GM18505 (cell line): ENCODE measurements around the gene LGR5.

ENCODE experiments used
- ATAC-seq: cut with Tn5 transposase; IDR thresholded peaks from one replicate; pipeline ENCODE4 v1.9.1; 2021; ENCODE audit not compliant: unreplicated experiment
- POLR2A ChIP-seq: IDR thresholded peaks from 4 replicates; pipeline ENCODE4 v1.6.1; 2011; ENCODE audit warnings: borderline replicate concordance; ENCODE audit not compliant: insufficient read depth, insufficient read length; ENCODE audit errors: extremely low read depth

The LGR5 gene, protein sequence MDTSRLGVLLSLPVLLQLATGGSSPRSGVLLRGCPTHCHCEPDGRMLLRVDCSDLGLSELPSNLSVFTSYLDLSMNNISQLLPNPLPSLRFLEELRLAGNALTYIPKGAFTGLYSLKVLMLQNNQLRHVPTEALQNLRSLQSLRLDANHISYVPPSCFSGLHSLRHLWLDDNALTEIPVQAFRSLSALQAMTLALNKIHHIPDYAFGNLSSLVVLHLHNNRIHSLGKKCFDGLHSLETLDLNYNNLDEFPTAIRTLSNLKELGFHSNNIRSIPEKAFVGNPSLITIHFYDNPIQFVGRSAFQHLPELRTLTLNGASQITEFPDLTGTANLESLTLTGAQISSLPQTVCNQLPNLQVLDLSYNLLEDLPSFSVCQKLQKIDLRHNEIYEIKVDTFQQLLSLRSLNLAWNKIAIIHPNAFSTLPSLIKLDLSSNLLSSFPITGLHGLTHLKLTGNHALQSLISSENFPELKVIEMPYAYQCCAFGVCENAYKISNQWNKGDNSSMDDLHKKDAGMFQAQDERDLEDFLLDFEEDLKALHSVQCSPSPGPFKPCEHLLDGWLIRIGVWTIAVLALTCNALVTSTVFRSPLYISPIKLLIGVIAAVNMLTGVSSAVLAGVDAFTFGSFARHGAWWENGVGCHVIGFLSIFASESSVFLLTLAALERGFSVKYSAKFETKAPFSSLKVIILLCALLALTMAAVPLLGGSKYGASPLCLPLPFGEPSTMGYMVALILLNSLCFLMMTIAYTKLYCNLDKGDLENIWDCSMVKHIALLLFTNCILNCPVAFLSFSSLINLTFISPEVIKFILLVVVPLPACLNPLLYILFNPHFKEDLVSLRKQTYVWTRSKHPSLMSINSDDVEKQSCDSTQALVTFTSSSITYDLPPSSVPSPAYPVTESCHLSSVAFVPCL

DNA sequence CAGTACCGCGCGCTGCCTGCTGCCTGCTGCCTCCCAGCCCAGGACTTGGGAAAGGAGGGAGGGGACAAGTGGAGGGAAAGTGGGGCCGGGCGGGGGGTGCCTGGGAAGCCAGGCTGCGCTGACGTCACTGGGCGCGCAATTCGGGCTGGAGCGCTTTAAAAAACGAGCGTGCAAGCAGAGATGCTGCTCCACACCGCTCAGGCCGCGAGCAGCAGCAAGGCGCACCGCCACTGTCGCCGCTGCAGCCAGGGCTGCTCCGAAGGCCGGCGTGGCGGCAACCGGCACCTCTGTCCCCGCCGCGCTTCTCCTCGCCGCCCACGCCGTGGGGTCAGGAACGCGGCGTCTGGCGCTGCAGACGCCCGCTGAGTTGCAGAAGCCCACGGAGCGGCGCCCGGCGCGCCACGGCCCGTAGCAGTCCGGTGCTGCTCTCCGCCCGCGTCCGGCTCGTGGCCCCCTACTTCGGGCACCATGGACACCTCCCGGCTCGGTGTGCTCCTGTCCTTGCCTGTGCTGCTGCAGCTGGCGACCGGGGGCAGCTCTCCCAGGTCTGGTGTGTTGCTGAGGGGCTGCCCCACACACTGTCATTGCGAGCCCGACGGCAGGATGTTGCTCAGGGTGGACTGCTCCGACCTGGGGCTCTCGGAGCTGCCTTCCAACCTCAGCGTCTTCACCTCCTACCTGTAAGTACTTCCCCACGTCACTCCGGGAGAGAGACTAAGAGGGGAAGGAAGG, at the start of gene LGR5:
LGR5 (plus strand) TSS at position 186 of the 732 bp plus-strand sequence; CDS start at position 469, 283 bp downstream.
- TF ChIP-seq POLR2A = no peak
- ATAC-seq = peak; percentile 44

- TF ChIP-seq POLR2A = no peak
- peak; percentile 97 for ATAC-seq
These were observed 47.0 kb upstream of the LGR5 start for GRCh38 chr12:71392521-71393145.

DNA sequence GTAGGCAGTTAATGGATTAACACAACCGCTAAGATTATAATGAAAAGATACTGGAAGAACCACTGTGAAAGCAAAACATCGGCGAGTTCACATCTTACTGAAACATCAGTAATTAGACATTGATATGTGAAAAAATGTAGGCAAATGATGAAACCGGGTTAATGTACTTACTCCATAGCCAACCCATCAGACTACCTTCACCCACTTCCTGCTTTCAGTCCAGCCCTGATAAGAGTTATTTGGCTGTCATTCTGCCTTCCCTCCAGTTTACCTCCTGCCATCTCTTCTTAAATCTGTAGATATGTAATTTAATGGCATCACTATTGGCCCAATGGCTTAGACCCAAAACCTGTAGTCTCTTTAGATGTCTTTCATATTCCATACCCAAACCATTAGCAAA, 46.0 kb upstream of the LGR5 start:
- TF ChIP-seq POLR2A = no peak
- ATAC-seq = no peak

GRCh38 chr12:71397433-71397954, 42.1 kb upstream of the LGR5 start:
- TF ChIP-seq POLR2A = no peak
- ATAC-seq = no peak

- TF ChIP-seq POLR2A = no peak
- ATAC-seq = no peak
These were observed 40.4 kb upstream of the LGR5 start for GRCh38 chr12:71399197-71399596.

DNA sequence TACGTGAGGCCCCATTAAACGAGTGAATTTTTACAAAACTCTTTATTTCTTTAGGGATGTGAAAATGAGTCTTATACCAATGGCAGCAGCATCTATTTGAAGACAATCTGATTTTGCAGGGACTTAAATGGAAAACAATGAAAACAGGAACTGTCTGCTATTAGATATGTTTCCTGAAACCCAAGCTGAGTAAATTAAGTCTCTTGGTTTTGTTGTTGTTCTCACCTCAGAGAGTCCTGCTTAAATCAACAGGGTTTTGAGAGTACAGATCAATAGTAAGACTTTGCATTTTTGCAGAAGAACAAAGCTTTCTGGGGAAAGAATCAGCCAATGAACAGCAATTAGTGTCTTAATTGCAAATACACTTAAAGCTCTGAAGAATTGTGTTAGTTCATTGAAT, 39.1 kb upstream of the LGR5 start:
- ATAC-seq = peak; percentile 56
- no peak for TF ChIP-seq POLR2A

DNA sequence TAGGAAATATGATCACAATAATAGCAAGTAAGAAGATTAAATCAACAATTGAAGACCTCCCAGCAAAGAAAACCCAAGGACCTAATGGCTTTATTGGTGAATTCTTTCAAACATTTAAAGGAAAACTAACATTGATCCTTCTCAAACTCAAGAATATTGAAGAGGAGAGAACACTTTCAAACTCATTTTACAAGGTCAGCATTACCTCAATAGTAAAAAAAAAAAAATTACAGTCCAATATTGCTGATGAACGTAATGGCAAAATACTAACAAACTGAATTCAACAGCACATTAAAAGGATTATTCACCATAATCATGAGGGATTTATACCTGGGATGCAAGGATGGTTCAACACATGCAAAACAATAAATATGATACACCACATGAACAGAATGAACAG, 33.7 kb upstream of the LGR5 start:
- TF ChIP-seq POLR2A = no peak
- ATAC-seq = no peak

- no peak for TF ChIP-seq POLR2A
- no peak for ATAC-seq
These were observed 31.9 kb upstream of the LGR5 start for GRCh38 chr12:71407732-71408131.

- TF ChIP-seq POLR2A = no peak
- no peak for ATAC-seq
These were observed 28.8 kb upstream of the LGR5 start for GRCh38 chr12:71410844-71411243.

DNA sequence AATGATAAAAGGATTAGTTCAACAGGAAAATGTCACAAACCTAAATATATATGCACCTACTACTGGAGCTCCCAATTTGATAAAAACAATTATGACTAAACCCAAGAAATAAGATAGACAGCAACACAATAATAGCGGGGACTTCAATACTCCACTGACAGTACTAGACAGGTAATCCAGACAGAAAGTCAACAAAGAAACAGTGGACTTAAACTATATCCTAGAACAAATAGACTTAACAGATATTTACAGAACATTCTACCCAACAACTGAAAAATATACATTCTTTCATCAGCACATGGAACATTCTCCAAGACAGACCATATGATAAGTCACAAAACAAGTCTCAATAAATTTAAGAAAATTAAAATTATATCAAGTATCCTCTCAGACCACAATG, 28.0 kb upstream of the LGR5 start:
- TF ChIP-seq POLR2A = no peak
- no peak for ATAC-seq

DNA sequence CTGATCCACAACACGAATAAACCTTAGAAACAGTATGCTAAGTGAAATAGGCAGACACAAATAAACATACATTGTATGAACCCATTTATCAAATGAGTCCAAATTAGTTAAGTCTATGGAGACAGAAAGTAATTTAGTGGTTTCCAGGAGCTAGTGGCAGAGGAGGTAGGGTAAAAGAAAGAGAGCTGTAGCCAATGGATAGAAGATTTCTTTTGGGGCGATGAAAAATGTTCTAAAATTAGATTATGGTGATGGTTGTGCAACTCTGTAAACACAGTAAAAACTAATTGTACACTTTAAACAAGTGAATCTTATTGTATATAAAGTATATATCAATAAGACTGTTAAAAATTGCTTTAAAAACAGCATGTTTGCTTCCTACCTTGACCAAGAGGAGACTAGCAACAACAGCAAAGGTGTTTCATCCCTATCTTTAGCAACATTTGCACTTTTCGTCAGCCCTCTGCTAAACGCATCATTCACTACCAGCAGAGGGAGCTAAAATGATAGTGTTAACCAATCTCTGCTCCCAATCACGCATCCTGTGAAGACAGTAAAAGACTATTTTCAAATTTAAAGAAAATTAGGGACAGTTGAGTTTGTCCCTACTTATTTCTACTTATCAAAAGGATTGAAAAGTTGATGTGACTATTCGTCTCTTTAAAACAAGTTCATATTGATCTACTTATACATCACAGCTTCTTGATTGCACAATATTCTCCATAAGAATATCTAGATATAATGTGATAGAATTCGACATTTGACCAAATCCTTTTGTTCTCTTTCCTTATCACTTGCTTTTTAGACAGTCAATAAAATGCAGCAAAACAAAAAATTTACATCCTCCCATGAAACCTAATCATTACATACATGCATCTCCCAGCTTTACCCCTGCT, 24.0 kb upstream of the LGR5 start:
- ATAC-seq = peak; percentile 66
- no peak for TF ChIP-seq POLR2A

GRCh38 chr12:71417181-71417580, 22.4 kb upstream of the LGR5 start:
- no peak for ATAC-seq
- no peak for TF ChIP-seq POLR2A
